IMR-90 (cell line): Measurements from ENCODE around the gene GPR139. TPM values are rescaled to one million over a fixed set of nuclear protein-coding genes. Genes with fewer than 3 reads are reported as not detected.

Experiments used
- ATAC-seq: fragments of 200-7000 bp; cut with Tn5 transposase; 2 replicates; pipeline ENCODE4 v1.9.1; 2020; ENCODE audit warnings: low read depth, mild to moderate bottlenecking, moderate library complexity
- BruUV-seq: library from RNA; stranded (reverse); fragments of 400-500 nt; replicated peaks from 2 replicates; lab custom pipeline; 2021; lab: Mats Ljungman, UMichigan
- CTCF ChIA-PET: fragments of 300-600 bp; formaldehyde crosslinking; extraction: SDS; loops from one replicate; lab custom pipeline; 2021; ENCODE audit warnings: antibody characterized with exemption; lab: Yijun Ruan, JAX
- POLR2A ChIA-PET: fragments of 300-600 bp; sonication (Branson Sonifier 250); formaldehyde crosslinking; loops from one replicate; lab custom pipeline; 2022; ENCODE audit warnings: antibody characterized with exemption; ENCODE audit not compliant: unreplicated experiment; lab: Charles Lee
- DNase-seq: peaks from one replicate; pipeline ENCODE4 v3.0.0; 2013
- H2AFZ ChIP-seq: replicated peaks from 2 replicates; pipeline ENCODE3; 2013; ENCODE audit warnings: low read length, mild to moderate bottlenecking; ENCODE audit not compliant: poor library complexity
- H2AK5ac ChIP-seq: 2 replicates; pipeline ENCODE4 v1.6.1; 2013; ENCODE audit warnings: low read depth, low read length, inconsistent platforms
- H2AK9ac ChIP-seq: replicated peaks from 2 replicates; pipeline ENCODE3; 2013; ENCODE audit warnings: mild to moderate bottlenecking, low read depth, low read length, moderate library complexity; ENCODE audit not compliant: poor library complexity
- H2BK120ac ChIP-seq: 2 replicates; pipeline ENCODE4 v1.6.1; 2013; ENCODE audit warnings: low read depth, low read length, inconsistent platforms
- H2BK15ac ChIP-seq: 3 replicates; pipeline ENCODE4 v1.6.1; 2013; ENCODE audit warnings: low read depth, low read length, inconsistent platforms
- H2BK20ac ChIP-seq: 2 replicates; pipeline ENCODE4 v1.6.1; 2013; ENCODE audit warnings: low read depth, mild to moderate bottlenecking, inconsistent platforms, low read length, moderate library complexity
- H2BK5ac ChIP-seq: 2 replicates; pipeline ENCODE4 v1.6.1; 2013; ENCODE audit warnings: mild to moderate bottlenecking, low read depth, low read length, inconsistent platforms; ENCODE audit not compliant: poor library complexity, severe bottlenecking
- H3K14ac ChIP-seq: replicated peaks from 2 replicates; pipeline ENCODE4 v1.6.1; 2013; ENCODE audit warnings: low read depth, low read length, inconsistent platforms
- H3K18ac ChIP-seq: 2 replicates; pipeline ENCODE4 v1.6.1; 2013; ENCODE audit warnings: low read depth, low read length, control low read depth
- H3K23ac ChIP-seq: 2 replicates; pipeline ENCODE4 v1.6.1; 2013; ENCODE audit warnings: low read depth, low read length, inconsistent platforms
- H3K27ac ChIP-seq: 2 replicates; pipeline ENCODE4 v1.5.1; 2013; ENCODE audit warnings: mild to moderate bottlenecking, control low read depth, low read length; ENCODE audit not compliant: insufficient read depth
- H3K27me3 ChIP-seq: 2 replicates; pipeline ENCODE4 v1.6.1; 2013; ENCODE audit warnings: low read length; ENCODE audit not compliant: control insufficient read depth, insufficient read depth
- H3K36me3 ChIP-seq: 2 replicates; pipeline ENCODE4 v1.6.1; 2013; ENCODE audit warnings: low read length, mixed read lengths; ENCODE audit not compliant: control insufficient read depth, insufficient read depth
- H3K4ac ChIP-seq: 2 replicates; pipeline ENCODE4 v1.6.1; 2013; ENCODE audit warnings: low read depth, low read length, inconsistent platforms
- H3K4me1 ChIP-seq: 2 replicates; pipeline ENCODE4 v1.6.1; 2013; ENCODE audit warnings: low read length, mixed read lengths; ENCODE audit not compliant: control insufficient read depth, insufficient read depth
- H3K4me2 ChIP-seq: 2 replicates; pipeline ENCODE4 v1.6.1; 2013; ENCODE audit warnings: low read depth, mild to moderate bottlenecking, control low read depth, low read length, moderate library complexity
- H3K4me3 ChIP-seq: 2 replicates; pipeline ENCODE4 v1.5.1; 2013; ENCODE audit warnings: low read depth, mild to moderate bottlenecking, control low read depth, low read length, moderate library complexity; ENCODE audit not compliant: insufficient read depth
- H3K56ac ChIP-seq: 2 replicates; pipeline ENCODE4 v1.6.1; 2013; ENCODE audit warnings: low read length, inconsistent platforms; ENCODE audit not compliant: insufficient read depth; ENCODE audit errors: extremely low read depth
- H3K79me1 ChIP-seq, 2 experiments: 2 replicates each; pipeline ENCODE4 v1.6.1; 2013; ENCODE audit warnings: low read length in 2 of 2, inconsistent platforms in 1 of 2, low read depth in 1 of 2
- H3K9ac ChIP-seq: 2 replicates; pipeline ENCODE4 v1.6.1; 2013; ENCODE audit warnings: low read depth, low read length, control low read depth
- H3K9me1 ChIP-seq: 2 replicates; pipeline ENCODE4 v1.6.1; 2013; ENCODE audit warnings: low read length, inconsistent platforms; ENCODE audit not compliant: insufficient read depth
- H3K9me3 ChIP-seq: 2 replicates; pipeline ENCODE4 v1.6.1; 2013; ENCODE audit warnings: low read length; ENCODE audit not compliant: control insufficient read depth, insufficient read depth
- H4K20me1 ChIP-seq: 2 replicates; pipeline ENCODE4 v1.6.1; 2013; ENCODE audit warnings: low read length, inconsistent platforms; ENCODE audit not compliant: insufficient read depth
- H4K5ac ChIP-seq: 2 replicates; pipeline ENCODE4 v1.6.1; 2013; ENCODE audit warnings: mild to moderate bottlenecking, low read depth, low read length, control low read depth
- H4K8ac ChIP-seq, 2 experiments: 2 replicates each; pipeline ENCODE4 v1.6.1; 2013; ENCODE audit warnings: low read depth in 2 of 2, low read length in 2 of 2, control low read depth in 1 of 2, inconsistent platforms in 1 of 2
- H4K91ac ChIP-seq: 2 replicates; pipeline ENCODE4 v1.6.1; 2013; ENCODE audit warnings: low read depth, low read length, inconsistent platforms; ENCODE audit not compliant: insufficient read depth
- MAZ ChIP-seq: IDR thresholded peaks from 2 replicates; pipeline ENCODE4 v1.6.1; 2012; ENCODE audit warnings: low read depth, mild to moderate bottlenecking, low read length, improper control_type of control experiment, moderate library complexity, borderline replicate concordance
- POLR2A ChIP-seq: IDR thresholded peaks from 2 replicates; pipeline ENCODE4 v1.6.1; 2012; ENCODE audit warnings: mild to moderate bottlenecking, low read depth, low read length
- RAD21 ChIP-seq: IDR thresholded peaks from 2 replicates; pipeline ENCODE4 v1.6.1; 2012; ENCODE audit warnings: low read length, improper control_type of control experiment
- WGBS, 2 experiments: methylation state at CpG; one replicate each; pipeline versions ENCODE4 v1.1.5 to v1.1.7; 2013; ENCODE audit warnings: missing lambda C conversion rate in 2 of 2; ENCODE audit not compliant: insufficient read length in 1 of 2; ENCODE audit errors: extremely low coverage in 2 of 2; 5-methylcytosine and 5-hydroxymethylcytosine counted together
- dilution Hi-C: fragments of 300-500 bp; cut with HindIII; formaldehyde crosslinking; loops from one replicate; pipeline ENCODE4 v1.14.3; 2018; ENCODE audit warnings: low sequenced_read_pairs; ENCODE audit not compliant: unreplicated experiment
- in situ Hi-C: fragments of 300-500 bp; cut with MboI; formaldehyde crosslinking; loops from 3 replicates; pipeline ENCODE4 v1.14.3; 2019; ENCODE audit warnings: low sequenced_read_pairs, inconsistent platforms, mixed read lengths
- intact Hi-C: fragments of 100-400 bp; cut with micrococcal nuclease; formaldehyde crosslinking; loops from 2 replicates; pipeline ENCODE4 v1.10.0; 2022
- polyA plus RNA-seq, 3 experiments: library from polyadenylated mRNA; depleted of rRNA; stranded (reverse); fragments of >200 nt; gene quantifications; 2 replicates each; pipeline ENCODE4 v1.2.3, GENCODE V29; 2012; ENCODE audit warnings: low replicate concordance in 1 of 3
- total RNA-seq: library from RNA; depleted of rRNA; stranded (reverse); fragments of >200 nt; gene quantifications from 2 replicates; pipeline ENCODE4 v1.2.3, GENCODE V29; 2012

Gene GPR139
- total and polyA plus RNA-seq, 2 of the 4 experiments (the other 2 are of a cell fraction), result not detected

DNA sequence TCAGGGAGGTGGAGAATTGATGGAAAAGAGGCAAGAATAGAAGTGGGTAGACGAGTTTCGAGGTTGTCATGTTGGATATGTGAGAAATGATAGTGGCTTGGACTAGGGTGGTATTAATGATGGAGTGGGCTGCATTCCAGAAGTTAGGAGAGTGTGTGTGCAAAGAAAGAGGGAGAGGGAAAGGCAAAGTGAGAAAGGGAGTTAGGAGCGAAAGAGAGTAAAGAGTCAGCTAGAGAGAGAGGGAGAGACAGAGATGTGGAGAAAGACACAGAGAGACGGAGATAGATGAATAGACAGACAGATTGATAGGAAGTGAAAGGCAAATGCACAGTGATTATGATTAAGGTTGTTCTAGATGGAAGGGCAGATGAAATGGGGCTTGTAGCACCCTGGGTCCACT is 5.4 kb upstream of the GPR139 start:
- H2BK20ac ChIP-seq, result no peak overlapping the region
- no peaks in the 10 kb centered on the region for H3K36me3 ChIP-seq
- ChIA-PET CTCF (no interaction called here), POLR2A (no interaction called here)
- BruUV-seq, result no TSS peak
- H3K14ac ChIP-seq, result no peak overlapping the region
- no peak for TF ChIP-seq POLR2A
- no peak for TF ChIP-seq RAD21
- TF ChIP-seq MAZ, result no peak
- H3K9me1 ChIP-seq, result no peaks in the 10 kb centered on the region
- H2BK15ac ChIP-seq, result no peak overlapping the region
- dilution Hi-C loops, result no loop called here
- no peaks in the 10 kb centered on the region for H3K27me3 ChIP-seq
- no peak overlapping the region for H4K5ac ChIP-seq
- no peak overlapping the region for H3K4ac ChIP-seq
- no peak overlapping the region for H3K27ac ChIP-seq
- H4K91ac ChIP-seq, result no peak overlapping the region
- no peak overlapping the region for H2BK5ac ChIP-seq
- no peaks in the 10 kb centered on the region for H3K79me1 ChIP-seq
- no peak overlapping the region for H2AK5ac ChIP-seq
- no peak overlapping the region for H3K23ac ChIP-seq
- intact Hi-C loops, result no loop called here
- H4K20me1 ChIP-seq, result no peaks in the 10 kb centered on the region
- H3K9me3 ChIP-seq, result no peaks in the 10 kb centered on the region
- no peak overlapping the region for H3K4me2 ChIP-seq
- DNase-seq (no peak), ATAC-seq (no peak)
- in situ Hi-C loops, result no loop called here
- H3K4me3 ChIP-seq, result no peak overlapping the region
- no peak overlapping the region for H4K8ac ChIP-seq
- H3K9ac ChIP-seq, result no peak overlapping the region
- no peak overlapping the region for H2AK9ac ChIP-seq
- H3K56ac ChIP-seq, result no peak overlapping the region
- no peak overlapping the region for H3K18ac ChIP-seq
- H3K4me1 ChIP-seq, result no peaks in the 10 kb centered on the region
- H2BK120ac ChIP-seq, result no peak overlapping the region
- no peak overlapping the region for H2AFZ ChIP-seq
- WGBS, 2 experiments, result 42% methylated on average over 4 of the region's 4 CpGs; no CpG with 5 or more reads in 1 of the 2 experiments
